A673 (cell line): ENCODE results near the gene ZFPM1. TPM values are rescaled to one million over a fixed set of nuclear protein-coding genes. Genes with fewer than 3 reads are reported as not detected.

Experiments
- BruUV-seq: library from RNA; stranded (reverse); fragments of 400-500 nt; replicated peaks from 2 replicates; lab custom pipeline; 2021; lab: Mats Ljungman, UMichigan
- CTCF ChIA-PET: fragments of 300-600 bp; sonication (Branson Sonifier 250); formaldehyde crosslinking; loops from one replicate; lab custom pipeline; 2022; ENCODE audit warnings: antibody characterized with exemption; lab: Charles Lee
- POLR2A ChIA-PET: fragments of 300-600 bp; sonication (Branson Sonifier 250); formaldehyde crosslinking; loops from one replicate; lab custom pipeline; 2022; ENCODE audit warnings: antibody characterized with exemption; ENCODE audit not compliant: low non-redundant PET; lab: Charles Lee
- DNase-seq: peaks from one replicate; pipeline ENCODE4 v3.0.0-alpha.2; 2015; ENCODE audit warnings: low spot score
- H3K27ac ChIP-seq: fragments of 200-600 bp; sonication (generic); 2 replicates; pipeline ENCODE4 v1.5.1; 2016; ENCODE audit warnings: mixed run types, low read depth, mild to moderate bottlenecking, mixed read lengths, antibody characterized with exemption, low read length; ENCODE audit not compliant: poor library complexity, severe bottlenecking
- H3K27me3 ChIP-seq: fragments of 200-600 bp; sonication (generic); replicated peaks from 2 replicates; pipeline ENCODE4 v1.6.1; 2017; ENCODE audit warnings: mixed run types, low read depth, mild to moderate bottlenecking, mixed read lengths, antibody characterized with exemption, low read length; ENCODE audit not compliant: insufficient read depth, poor library complexity
- H3K36me3 ChIP-seq: fragments of 200-600 bp; sonication (generic); 2 replicates; pipeline ENCODE4 v1.6.1; 2016; ENCODE audit warnings: mixed run types, mild to moderate bottlenecking, mixed read lengths, antibody characterized with exemption, low read length; ENCODE audit not compliant: insufficient read depth, poor library complexity, severe bottlenecking
- H3K4me1 ChIP-seq: fragments of 200-600 bp; sonication (generic); 2 replicates; pipeline ENCODE4 v1.6.1; 2017; ENCODE audit warnings: mixed run types, mild to moderate bottlenecking, mixed read lengths, antibody characterized with exemption, low read length; ENCODE audit not compliant: insufficient read depth, poor library complexity, severe bottlenecking
- H3K4me3 ChIP-seq: fragments of 200-600 bp; sonication (generic); 2 replicates; pipeline ENCODE4 v1.5.1; 2016; ENCODE audit warnings: low read depth, mixed run types, mild to moderate bottlenecking, mixed read lengths, low read length; ENCODE audit not compliant: poor library complexity, severe bottlenecking
- H3K9me3 ChIP-seq: fragments of 200-600 bp; sonication (generic); 2 replicates; pipeline ENCODE4 v1.6.1; 2016; ENCODE audit warnings: mixed run types, low read depth, mild to moderate bottlenecking, mixed read lengths, antibody characterized with exemption, low read length; ENCODE audit not compliant: poor library complexity, severe bottlenecking
- CTCF ChIP-seq: fragments of 300-800, 200-600 bp; sonication (generic); conservative IDR thresholded peaks from 2 replicates; pipeline ENCODE4 v1.5.1; 2017; ENCODE audit warnings: low read depth, mild to moderate bottlenecking, antibody characterized with exemption, low read length, moderate library complexity, mixed read lengths
- EZH2 ChIP-seq: fragments of 200-600 bp; sonication (generic); IDR thresholded peaks from 2 replicates; pipeline ENCODE4 v1.6.1; 2017; ENCODE audit warnings: borderline replicate concordance, low read depth, mild to moderate bottlenecking, mixed read lengths, antibody characterized with exemption, low read length; ENCODE audit not compliant: poor library complexity, severe bottlenecking
- intact Hi-C: fragments of 100-400 bp; cut with micrococcal nuclease; formaldehyde crosslinking; loops from one replicate; pipeline ENCODE4 v1.10.0; 2022; ENCODE audit not compliant: unreplicated experiment
- total RNA-seq: library from RNA; stranded (reverse); gene quantifications from 2 replicates; pipeline ENCODE4 v1.2.3, GENCODE V29; 2021

ZFPM1 gene
- total RNA-seq, 1 experiment from 2014 or later = 5.6 TPM

GRCh38 chr16:88497561-88498462 is 44.7 kb downstream of the ZFPM1 start:
- ChIA-PET CTCF (no interaction called here), POLR2A (no interaction called here)
- no peaks in the 10 kb centered on the region for H3K9me3 ChIP-seq
- H3K27ac ChIP-seq = no peak overlapping the region
- no peak for DNase-seq
- no peaks in the 10 kb centered on the region for H3K36me3 ChIP-seq
- no peaks in the 10 kb centered on the region for H3K4me1 ChIP-seq
- no TSS peak for BruUV-seq
- intact Hi-C loops = no loop called here
- H3K4me3 ChIP-seq = no peak overlapping the region
- TF ChIP-seq EZH2 = no peak
- no peak for TF ChIP-seq CTCF
- H3K27me3 ChIP-seq = no peaks in the 10 kb centered on the region

DNA sequence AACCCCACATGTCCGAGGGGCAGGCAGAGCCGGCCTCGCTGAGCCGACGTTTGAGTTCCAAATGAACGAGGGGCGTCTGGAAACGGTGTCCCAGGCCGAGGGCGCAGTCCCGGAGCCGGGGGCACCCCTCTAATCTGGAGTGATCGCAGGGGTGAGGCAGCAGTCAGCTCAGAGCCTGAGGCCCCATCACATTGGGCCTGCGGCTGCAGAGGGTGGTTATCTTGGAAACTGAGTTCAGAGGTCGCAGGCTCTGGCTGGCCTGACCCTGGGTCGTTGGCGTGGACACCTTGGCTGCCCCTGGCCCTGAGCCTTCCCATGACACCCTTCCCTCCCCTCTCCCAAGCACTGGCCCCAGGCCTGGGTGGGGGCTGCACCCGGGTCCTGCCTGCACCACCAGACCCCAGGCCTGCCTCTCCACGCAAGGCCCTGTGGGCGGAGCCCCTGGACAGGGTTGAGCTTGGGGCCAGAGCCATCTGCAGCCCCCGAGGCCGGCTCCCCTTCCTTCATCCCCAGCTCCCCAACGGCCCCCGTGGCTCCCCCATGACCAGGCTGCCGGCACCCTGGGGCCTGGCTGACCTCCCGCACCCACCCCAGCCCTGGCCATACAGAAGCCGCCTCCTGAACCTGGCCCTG is 45.6 kb downstream of the ZFPM1 start:
- TF ChIP-seq EZH2 = no peak
- TF ChIP-seq CTCF = no peak
- H3K9me3 ChIP-seq = no peaks in the 10 kb centered on the region
- no peak overlapping the region for H3K27ac ChIP-seq
- no peaks in the 10 kb centered on the region for H3K27me3 ChIP-seq
- ChIA-PET POLR2A (no interaction called here), CTCF (no interaction called here)
- intact Hi-C loops = no loop called here
- BruUV-seq = no TSS peak
- H3K4me3 ChIP-seq = no peak overlapping the region
- no peaks in the 10 kb centered on the region for H3K4me1 ChIP-seq
- no peak for DNase-seq
- no peaks in the 10 kb centered on the region for H3K36me3 ChIP-seq

- Histone ChIP-seq H3K27ac (no peak overlapping the region), H3K9me3 (no peaks in the 10 kb centered on the region), H3K4me3 (no peak overlapping the region), H3K4me1 (no peaks in the 10 kb centered on the region), H3K27me3 (no peaks in the 10 kb centered on the region), H3K36me3 (no peaks in the 10 kb centered on the region)
- ChIA-PET POLR2A (no interaction called here), CTCF (no interaction called here)
- TF ChIP-seq EZH2 = no peak
- TF ChIP-seq CTCF = no peak
- intact Hi-C loops = no loop called here
- no peak for DNase-seq
- no TSS peak for BruUV-seq
Observed at GRCh38 chr16:88499292-88499691, 46.2 kb downstream of the ZFPM1 start.
